Activated CD4-positive, CD25-positive, alpha-beta regulatory T cell treated with anti-CD3 and anti-CD28 coated beads, Interleukin-2, amount 50 U/mL, for 16 hours (primary cell): ENCODE measurements around the gene CD53.
"Not testable (repeated sequence)": the region's sequence is repeated elsewhere in the genome, so short reads cannot be mapped to it uniquely, and the experiment has no call there.

Experiments used
- DNase-seq: peaks from one replicate; pipeline ENCODE4 v3.0.0-alpha.2; 2020; ENCODE audit warnings: low read depth, low spot score

The CD53 gene, protein sequence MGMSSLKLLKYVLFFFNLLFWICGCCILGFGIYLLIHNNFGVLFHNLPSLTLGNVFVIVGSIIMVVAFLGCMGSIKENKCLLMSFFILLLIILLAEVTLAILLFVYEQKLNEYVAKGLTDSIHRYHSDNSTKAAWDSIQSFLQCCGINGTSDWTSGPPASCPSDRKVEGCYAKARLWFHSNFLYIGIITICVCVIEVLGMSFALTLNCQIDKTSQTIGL

DNA sequence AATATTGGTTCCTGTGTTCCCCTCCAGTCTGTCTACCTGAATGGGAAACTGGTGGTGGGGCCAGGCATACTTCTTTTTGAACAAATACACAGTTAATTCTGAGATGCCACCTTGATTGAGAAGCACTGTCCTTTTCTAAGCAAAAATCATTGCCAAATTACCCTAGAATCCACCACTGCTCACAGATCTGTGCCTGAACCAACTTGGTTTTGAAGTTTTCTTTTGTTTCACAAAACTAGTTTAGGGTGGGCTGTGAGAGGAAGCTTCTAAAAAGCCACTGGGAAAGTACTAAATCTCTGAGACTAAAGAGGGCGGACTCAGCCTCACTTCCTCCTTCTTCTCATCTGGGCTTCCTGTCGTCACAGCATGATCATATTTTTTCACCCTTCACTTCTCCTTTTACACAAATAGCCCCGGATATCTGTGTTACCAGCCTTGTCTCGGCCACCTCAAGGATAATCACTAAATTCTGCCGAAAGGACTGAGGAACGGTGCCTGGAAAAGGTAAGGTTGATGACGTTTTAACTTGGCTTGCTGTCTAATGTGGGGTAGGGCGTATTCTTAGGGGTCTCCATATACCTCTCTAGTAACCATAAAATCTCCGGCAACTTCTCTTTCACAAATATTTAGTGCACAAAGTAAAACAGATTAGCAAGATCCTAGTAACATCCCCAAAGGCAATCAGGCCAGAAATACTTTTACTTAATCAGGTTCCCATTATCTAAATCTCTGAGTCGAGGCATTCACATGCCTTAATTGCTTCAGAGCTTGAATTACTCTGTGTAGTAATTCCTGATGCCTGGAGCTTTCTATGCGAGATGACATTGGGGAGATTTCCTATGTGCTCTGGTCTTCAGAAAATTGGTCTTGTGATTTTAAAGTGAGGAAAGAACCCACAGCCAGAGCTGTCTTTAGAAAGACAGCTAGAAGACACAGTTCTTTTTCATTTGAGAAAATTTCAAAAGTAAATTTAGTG, at the start of gene CD53:
Gene CD53 (plus strand): TSS at position 404 of the 976 bp plus-strand sequence. CDS start 18,261 bp downstream, outside the sequence.
- DNase-seq = peak; percentile 28

DNA sequence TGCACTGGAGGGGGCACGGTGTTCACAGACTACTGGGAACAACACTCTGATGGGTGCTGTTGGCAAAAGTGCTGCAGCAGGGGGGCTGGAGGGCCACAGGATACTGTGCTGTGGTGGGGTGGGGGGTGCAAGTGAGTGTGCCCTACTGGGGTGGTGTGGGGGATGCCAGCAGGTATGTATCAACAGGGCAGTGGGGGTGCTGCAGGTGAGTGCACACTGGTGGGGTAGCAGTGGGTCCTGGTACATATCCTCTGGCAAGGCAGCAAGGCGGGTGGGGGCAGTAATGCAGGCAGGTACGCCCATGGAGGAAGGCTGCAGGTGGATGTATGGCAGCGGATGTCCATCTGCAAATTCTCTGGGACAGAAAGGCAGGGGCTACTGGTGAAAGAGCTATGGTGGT, 48.8 kb upstream of the CD53 start:
- no peak for DNase-seq

DNA sequence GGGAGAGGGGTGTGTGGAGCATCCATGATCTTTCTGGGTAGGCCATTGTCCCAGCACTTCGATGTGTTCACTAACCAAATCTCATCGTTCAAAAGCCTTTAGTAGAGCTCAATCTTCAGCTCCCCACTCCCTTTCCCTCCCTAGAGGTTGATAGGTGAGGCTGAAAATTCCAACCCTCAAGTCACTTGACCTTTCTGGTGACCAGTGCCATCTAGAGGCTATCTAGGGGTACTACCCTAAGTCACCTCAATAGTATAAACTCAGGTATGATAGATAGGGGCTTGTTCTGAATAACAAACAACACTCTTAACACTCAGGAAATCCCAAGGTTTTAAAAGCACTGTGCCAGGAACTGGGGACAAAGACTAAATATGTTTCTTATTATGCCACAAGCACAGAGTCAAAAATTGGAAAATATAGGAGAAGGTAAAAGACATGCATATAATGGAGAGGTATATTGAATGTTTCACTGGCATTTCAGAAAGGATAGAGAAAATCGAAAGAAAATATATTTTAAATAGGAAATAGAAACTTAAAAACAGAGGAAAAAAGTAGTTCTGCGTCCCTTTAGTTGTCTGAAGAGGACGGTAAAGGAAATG, 42.9 kb upstream of the CD53 start:
- peak; percentile 6 for DNase-seq

DNA sequence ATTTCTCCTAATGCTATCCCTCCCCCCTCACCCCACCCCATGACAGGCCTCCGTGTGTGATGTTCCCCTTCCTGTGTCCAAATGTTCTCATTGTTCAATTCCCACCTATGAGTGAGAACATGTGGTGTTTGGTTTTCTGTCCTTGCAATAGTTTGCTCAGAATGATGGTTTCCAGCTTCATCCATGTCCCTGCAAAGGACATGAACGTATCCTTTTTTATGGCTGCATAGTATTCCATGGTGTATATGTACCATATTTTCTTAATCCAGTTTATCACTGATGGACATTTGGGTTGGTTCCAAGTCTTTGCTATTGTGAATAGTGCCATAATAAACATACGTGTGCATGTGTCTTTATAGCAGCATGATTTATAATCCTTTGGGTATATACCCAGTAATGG, 39.2 kb upstream of the CD53 start:
- not testable (repeated sequence) for DNase-seq

DNA sequence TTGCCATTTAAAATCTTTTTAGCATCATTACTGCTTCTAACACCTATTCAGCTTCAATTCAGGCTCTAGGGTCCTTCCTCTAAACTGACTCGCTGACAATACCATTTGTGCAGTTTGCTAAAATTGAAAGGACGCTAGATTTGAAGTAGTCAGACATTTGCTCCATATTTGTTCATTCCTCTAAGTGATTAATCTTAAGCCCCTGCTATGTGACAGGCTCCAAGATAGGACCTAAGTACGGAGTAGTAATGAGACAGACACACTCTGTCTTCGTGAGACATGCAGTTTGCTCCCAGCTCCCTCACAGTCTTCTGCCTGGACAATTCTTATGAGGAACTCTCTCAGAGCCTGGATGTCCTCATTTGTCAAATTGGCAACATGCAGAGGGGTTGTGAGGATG, 26.1 kb upstream of the CD53 start:
- no peak for DNase-seq

DNA sequence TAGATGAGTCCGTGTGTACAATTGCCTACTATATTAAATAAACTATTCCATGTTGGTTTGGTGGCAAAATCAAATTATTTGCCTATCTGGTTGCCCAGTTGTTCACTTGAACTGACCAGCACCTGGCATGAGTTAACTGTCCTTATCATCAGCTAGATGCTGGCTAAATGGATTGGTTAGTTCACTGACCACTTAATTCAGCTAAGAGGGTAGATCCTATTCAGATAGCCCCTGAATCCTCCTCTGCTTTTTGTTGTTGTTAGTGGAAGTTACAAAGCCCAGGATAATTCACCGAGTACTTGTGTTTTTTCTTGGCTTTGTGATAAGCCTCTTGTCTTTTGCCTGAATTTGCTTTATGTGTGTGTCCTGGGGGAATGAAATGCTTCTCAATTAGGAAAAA, 22.8 kb upstream of the CD53 start:
- no peak for DNase-seq

DNA sequence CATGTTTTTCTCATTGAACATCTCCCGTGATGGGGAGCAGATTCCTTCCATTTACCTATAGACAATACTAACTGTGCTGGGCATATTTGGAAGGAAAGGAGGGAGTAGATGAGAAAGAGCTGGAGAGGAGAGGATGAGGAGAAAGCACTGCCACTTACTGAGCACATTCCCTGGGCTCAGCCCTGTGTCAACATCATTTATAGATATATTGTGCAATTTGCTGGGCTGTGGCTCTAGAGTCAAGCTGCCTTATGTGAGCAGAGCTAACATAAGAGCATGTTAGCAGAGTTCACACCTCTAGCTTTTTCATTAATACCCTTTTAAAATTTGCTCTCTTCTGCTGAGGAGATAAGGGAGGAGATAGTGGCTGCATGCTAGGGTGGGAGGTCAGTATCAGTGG, 22.3 kb upstream of the CD53 start:
- no peak for DNase-seq

DNA sequence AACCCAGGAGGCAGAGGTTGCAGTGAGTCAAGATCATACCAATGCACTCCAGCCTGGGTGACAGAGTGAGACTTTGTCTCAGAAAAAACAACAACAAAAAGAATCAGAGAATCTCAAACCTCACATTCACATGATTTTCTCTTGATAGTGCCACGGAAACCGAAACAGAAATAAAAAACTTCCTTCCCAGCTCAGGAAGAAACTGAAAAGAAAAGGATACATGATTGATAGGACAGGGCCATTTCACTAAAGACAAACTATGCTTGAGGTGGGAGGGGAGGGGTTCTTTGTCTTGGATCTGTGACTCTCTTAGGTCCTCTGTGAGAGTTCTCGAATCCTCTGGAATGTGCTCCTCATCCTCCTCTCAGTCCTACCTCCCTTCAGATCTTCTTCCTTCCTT, 19.8 kb upstream of the CD53 start:
- DNase-seq = no peak

DNA sequence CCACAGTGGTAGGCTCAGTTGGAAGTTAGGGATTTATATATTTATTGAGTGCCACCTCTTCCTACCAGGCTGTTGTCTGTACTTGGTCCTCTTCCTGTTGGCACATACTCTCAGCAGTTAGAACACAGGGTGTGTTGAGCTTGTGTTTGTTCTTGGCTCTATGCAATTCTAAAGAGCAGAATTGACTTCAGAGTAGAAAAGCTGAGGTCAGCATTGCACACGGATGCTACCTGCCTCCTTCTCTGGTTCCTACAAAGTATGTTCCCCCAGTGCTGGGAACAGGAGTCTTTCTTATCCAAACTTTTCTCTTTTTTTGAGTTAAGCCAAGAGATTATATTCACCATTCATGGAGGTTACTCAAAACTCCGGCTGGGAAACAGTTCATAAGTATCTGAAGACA, 16.5 kb upstream of the CD53 start:
- DNase-seq = no peak

DNA sequence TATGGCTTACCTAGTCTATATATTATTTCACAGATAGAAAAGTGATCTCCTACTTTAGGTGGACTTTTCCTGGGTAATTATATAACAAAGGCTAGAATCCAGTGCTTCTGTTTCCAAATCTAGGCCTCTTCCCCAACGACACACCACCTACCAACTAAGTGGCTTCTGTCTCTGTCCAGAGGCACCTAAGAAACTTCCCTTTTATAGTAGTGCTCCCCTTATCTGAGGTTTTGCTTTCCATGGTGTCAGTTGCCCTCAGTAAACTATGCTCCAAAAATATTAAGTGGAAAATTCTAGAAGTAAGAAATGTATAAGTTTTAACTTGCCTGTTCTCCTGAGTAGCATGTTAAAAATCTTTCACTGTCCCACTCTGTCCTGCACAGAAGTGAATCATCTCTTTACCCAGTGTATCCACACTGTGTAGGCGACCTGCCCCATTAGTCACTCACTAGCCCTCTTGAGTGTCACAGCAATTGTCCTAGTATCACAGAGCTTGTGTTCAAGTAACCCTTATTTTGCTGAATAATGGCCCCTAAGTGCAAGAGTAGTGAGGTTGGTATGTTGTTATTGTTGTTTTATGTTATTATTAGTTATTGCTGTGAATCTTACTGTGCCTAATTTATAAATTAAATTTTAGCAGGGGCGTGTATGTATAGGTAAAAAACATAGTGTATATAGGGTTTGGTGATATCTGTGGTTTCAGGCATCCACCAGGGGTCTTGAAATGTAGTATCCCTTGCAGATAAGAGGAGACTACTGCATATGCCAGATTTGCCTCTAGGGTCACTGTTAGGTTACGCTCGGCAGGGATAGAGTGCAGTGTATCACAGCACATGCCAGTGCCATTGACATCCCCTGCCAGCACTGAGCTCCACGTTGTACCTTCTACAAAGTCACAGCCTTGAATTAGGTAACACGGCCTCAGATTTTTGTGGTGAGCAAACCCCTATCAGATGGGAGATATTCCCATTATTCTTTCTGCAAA, 14.7 kb upstream of the CD53 start:
- DNase-seq = no peak

DNA sequence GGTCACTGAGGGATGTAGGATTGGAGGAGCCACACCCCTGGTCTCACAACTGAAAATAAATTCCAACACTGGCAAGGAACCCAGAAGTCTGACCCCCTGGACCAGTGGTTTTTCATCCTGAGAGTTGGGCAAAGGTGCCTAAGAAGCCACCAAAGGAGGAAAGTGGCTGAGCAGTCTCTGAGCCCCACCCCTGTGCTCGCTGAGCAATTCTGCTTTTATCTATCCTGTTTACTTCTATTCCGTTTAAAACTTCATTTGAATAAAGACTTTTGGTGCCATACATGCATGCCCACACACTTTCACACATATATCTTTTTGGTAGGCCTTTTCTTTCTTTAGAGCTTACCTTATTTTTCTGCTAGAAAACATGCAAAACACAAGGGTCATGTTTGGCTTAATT, 13.9 kb upstream of the CD53 start:
- DNase-seq = no peak

DNA sequence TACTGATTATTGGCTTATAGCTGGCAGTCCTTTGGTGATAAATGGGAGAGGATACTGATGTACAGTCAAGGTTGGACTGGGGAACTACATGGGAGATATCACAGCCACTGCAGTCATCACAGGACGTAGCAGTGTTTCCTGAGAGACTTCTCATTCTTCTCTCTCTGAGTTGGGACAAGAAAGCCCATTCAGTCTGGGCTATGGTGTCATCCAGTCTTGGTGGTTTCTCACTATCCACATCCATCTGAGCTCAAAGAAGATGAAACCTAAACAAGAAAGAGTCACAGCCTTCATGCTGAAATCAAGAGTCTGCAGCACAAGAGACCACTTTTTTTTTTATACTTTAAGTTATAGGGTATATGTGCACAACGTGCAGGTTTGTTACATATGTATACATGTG, 12.8 kb upstream of the CD53 start:
- no peak for DNase-seq

DNA sequence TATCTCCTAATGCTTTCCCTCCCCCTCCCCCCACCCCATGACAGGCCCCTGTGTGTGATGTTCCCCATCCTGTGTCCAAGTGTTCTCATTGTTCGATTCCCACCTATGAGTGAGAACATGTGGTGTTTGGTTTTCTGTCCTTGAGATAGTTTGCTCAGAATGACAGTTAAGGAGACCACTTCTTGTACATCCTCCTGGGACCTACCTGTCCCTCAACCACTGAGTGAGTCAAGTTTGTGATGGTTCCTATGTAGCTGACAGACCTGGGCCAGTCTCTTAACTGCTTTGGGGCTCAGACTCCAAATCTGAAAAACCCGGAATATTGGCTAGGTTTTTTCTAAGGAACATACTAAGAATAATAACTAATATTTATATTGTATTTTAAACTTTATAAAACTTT, 12.3 kb upstream of the CD53 start:
- not testable (repeated sequence) for DNase-seq

DNA sequence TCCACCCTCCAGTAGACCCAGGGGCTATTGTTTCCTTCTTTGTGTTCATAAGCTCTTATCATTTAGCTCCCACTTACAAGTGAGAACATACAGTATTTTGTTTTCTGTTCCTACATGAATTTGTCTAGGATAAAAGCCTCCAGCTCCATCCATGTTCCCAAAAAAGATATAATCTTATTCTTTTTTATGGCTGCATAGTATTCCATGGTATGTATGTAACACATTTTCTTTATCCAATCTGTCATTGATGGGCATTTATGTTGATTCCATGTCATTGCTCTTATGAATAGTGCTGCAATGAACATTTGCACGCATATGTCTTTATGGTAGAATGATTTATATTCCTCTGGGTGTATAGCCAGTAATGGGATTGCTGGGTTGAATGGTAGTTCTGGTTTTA, 11.0 kb upstream of the CD53 start:
- not testable (repeated sequence) for DNase-seq

DNA sequence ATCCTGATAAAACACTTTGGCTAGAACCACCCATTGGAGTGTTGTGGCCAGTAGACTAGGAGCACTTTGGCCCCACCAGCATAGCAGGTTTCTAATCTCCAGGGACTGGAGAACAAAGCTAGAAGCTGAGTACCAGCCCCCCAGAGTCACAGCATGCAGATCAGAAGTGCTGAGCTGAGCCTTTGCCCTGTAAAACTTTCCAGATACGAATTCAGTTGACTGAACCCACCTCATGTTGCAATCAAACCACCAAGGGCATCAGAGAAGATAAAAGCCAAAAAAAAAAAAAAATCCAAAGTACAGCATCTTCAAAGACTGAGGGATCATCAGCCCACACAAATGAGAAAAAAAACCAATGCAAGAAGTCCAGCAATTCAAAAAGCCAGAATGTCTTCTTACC, 8.7 kb upstream of the CD53 start:
- no peak for DNase-seq

DNA sequence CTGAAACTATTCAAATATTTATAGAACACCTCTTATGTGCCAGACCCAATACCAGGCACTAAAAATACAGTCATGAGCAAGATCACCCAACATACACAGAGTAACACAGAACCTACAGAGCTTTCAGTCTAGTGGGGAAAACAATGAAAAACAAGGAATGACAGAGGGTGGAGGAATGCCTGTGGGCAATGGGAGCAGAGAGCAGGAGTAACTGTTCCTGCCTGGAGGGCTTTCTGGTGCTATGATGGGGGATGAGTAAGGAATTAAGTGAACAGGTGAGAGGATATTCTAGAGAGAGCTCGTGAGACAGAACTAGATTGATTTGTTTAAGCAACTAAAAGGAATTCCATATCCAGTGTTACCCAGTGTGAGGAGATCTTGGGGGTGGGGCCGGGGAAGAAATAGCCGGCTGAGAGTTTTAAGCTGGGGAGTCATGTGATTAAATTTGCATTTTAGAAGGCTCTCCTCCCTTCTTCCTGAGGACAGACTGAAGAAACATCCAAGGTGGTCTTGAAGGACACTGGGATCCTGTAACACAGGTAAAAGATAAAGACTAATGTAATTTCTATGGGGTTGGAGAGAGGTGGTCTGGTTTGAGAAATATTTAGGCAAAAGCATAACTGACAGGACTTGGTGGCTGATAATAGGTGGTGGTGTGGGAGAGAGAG, 2.1 kb upstream of the CD53 start:
- no peak for DNase-seq

DNA sequence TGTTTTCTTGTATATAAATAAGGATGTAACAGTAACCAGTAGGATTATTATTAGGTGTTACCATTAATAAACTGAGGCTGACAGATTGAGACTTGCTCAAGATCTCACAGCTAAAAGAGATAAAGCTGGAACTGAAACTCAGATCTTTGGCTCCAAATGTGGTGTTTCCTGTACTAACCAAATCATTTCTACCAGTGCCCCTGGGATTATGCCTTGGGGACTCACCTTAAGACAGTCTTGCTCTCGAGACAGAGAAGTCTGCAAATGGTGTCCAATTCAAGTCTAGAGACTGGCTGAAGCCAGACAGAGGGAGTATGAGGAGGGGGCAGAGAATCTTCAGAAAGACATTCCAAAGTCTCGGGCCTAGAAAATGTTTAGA, 593 bp upstream of the CD53 start:
- no peak for DNase-seq

DNA sequence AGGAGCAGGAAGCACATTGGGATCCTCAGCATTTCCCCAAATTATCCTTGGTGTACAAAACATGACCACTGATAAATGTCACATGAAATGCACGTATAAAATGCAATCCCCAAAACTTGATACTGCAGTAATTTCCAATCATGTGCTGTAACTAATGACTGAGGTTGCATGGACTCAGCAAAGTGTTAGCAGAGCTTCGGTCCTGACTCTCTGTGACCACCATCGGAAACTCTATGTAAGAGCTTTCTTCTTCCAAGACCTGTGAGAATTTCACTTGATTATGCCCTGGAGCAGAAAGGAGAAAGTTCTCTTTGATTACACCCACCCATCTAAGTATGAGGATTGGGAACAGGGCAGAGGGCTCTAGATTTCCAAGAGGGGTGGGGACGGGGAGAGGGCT, 908 bp downstream of the CD53 start:
- no peak for DNase-seq

DNA sequence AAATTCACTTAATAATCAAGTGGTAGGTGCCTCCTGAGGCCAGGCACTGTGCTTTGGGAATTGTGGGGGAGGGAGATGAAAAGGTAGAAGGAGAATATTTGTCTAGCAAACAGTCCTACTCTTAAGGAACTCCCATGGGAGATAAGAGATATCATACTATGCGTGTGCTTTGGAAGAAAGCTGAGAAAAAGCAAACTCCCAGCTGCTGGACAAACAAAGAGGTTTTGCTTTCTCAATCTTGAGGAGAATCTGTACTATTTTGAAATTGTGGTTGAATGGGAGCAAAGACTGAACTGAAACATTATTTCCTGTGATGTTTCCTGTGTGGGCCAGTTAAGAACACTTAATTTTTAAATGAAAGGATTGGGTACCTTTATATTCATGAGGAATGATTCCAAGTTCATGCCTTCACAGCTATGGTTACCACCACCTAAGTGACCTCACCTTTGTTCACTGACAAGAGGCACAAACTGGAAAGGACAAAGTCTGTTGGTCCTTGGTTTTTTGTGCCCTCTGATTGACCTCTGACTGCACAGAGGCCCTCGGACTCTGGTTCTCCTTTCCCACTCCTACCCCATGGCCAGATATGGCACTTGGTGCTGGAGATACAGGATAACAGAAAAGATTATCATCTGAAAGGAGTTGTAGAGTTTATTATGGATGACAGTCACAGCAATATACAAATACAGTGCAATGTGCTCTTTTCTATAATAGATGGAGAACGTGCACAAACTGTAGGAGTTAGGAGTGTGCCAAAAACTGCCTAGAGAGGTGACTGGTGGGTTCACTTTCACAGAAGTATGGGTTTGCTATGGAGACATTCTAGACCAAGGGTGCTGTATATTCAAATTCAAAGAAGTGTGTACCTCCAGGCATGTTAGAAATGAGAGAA, 1.6 kb downstream of the CD53 start:
- no peak for DNase-seq

DNA sequence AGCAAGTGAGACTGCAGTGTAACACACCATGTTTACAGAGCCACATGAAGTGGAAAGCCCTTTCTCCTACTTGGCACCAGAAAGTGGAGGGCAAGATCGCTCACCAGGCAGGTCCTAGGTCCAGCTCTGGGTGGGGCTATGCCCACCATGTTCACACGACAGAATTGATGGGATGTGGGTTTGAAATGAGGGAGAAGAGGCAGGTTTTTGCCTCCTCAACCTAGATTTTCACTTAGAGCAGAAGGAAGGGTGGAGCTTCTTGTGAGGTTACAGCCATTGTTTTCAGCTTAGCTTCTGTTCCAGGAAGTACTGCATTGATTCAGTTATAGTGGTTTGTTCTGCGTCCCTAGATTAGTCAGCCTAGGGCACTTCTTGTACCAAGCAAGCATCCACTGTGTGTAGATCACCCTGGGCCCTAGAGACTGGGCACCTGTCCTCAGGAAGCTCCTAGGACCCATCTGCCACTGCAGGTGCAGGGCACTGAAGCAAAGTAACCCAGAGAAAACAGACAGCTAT, 2.3 kb downstream of the CD53 start:
- peak; percentile 33 for DNase-seq
